MCF 10A (cell line): ENCODE measurements around the gene IRF2BP2. TPM values are rescaled to one million over a fixed set of nuclear protein-coding genes. Genes with fewer than 3 reads are reported as not detected.

Experiments
- BruUV-seq: library from RNA; stranded (reverse); fragments of 400-500 nt; replicated peaks from 2 replicates; lab custom pipeline; 2021; lab: Mats Ljungman, UMichigan
- CTCF ChIA-PET: fragments of 300-600 bp; sonication (Branson Sonifier 250); formaldehyde crosslinking; extraction: SDS; loops from one replicate; lab custom pipeline; 2021; ENCODE audit warnings: antibody characterized with exemption, inconsistent platforms; lab: Yijun Ruan, JAX
- POLR2A ChIA-PET: fragments of 300-600, 350-650 bp; sonication (Branson Sonifier 250); formaldehyde crosslinking; extraction: SDS; loops from one replicate; lab custom pipeline; 2020; ENCODE audit warnings: antibody characterized with exemption, inconsistent platforms; lab: Yijun Ruan, JAX
- DNase-seq: peaks from one replicate; pipeline ENCODE4 v3.0.0-alpha.2; 2018; ENCODE audit not compliant: unreplicated experiment
- H3K27ac Mint-ChIP-seq: one replicate; pipeline ENCODE4 v1.8.0; 2022; ENCODE audit warnings: mild to moderate bottlenecking, low read depth, mixed read lengths; ENCODE audit not compliant: unreplicated experiment
- H3K27me3 Mint-ChIP-seq: one replicate; pipeline ENCODE4 v1.8.0; 2022; ENCODE audit warnings: mixed read lengths; ENCODE audit not compliant: insufficient read depth, unreplicated experiment
- H3K36me3 Mint-ChIP-seq: one replicate; pipeline ENCODE4 v1.8.0; 2022; ENCODE audit warnings: mild to moderate bottlenecking, moderate library complexity, mixed read lengths; ENCODE audit not compliant: insufficient read depth, unreplicated experiment
- H3K4me1 Mint-ChIP-seq: one replicate; pipeline ENCODE4 v1.8.0; 2022; ENCODE audit warnings: mixed read lengths; ENCODE audit not compliant: insufficient read depth, unreplicated experiment
- H3K4me3 Mint-ChIP-seq: one replicate; pipeline ENCODE4 v1.8.0; 2022; ENCODE audit warnings: mild to moderate bottlenecking, moderate library complexity, mixed read lengths; ENCODE audit not compliant: unreplicated experiment
- H3K9me3 Mint-ChIP-seq: one replicate; pipeline ENCODE4 v1.8.0; 2022; ENCODE audit warnings: mixed read lengths; ENCODE audit not compliant: unreplicated experiment
- intact Hi-C: fragments of 100-400 bp; cut with micrococcal nuclease; formaldehyde crosslinking; loops from 2 replicates; pipeline ENCODE4 v1.14.1; 2022
- total RNA-seq: library from RNA; stranded (reverse); gene quantifications from 2 replicates; pipeline ENCODE4 v1.2.3, GENCODE V29; 2022
- TF ChIP-seq, protein P1 (sequence below): fragments of 200-600 bp; IDR thresholded peaks from one replicate; pipeline ENCODE4 v1.8.0; 2022; ENCODE audit warnings: antibody characterized with exemption, mild to moderate bottlenecking; ENCODE audit not compliant: unreplicated experiment

Gene IRF2BP2
- total RNA-seq, 1 experiment from 2014 or later, result 217 TPM

- Mint-ChIP-seq H3K27ac (peak overlapping the region; percentile 78), H3K4me1 (peaks cover 24% of the 10 kb centered on the region), H3K27me3 (no peaks in the 10 kb centered on the region), H3K4me3 (no peak overlapping the region), H3K9me3 (no peaks in the 10 kb centered on the region), H3K36me3 (no peaks in the 10 kb centered on the region)
- no peak for DNase-seq
- intact Hi-C loops, result no loop called here
- no TSS peak for BruUV-seq
- TF ChIP-seq, protein P1, sequence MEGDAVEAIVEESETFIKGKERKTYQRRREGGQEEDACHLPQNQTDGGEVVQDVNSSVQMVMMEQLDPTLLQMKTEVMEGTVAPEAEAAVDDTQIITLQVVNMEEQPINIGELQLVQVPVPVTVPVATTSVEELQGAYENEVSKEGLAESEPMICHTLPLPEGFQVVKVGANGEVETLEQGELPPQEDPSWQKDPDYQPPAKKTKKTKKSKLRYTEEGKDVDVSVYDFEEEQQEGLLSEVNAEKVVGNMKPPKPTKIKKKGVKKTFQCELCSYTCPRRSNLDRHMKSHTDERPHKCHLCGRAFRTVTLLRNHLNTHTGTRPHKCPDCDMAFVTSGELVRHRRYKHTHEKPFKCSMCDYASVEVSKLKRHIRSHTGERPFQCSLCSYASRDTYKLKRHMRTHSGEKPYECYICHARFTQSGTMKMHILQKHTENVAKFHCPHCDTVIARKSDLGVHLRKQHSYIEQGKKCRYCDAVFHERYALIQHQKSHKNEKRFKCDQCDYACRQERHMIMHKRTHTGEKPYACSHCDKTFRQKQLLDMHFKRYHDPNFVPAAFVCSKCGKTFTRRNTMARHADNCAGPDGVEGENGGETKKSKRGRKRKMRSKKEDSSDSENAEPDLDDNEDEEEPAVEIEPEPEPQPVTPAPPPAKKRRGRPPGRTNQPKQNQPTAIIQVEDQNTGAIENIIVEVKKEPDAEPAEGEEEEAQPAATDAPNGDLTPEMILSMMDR, result no peak
- POLR2A ChIA-PET, result interaction anchor here (0.6 to 16.5 kb wide), 19 partner anchors 10 to 1552 kb away, joined by 3 to 307 read pairs (median 5); partner anchors contain the start of gene IRF2BP2
- CTCF ChIA-PET, result interaction anchor here (0.6 to 2.2 kb wide), 9 partner anchors 12 to 1293 kb away, joined by 3 to 10 read pairs (median 4); no protein-coding TSS in a partner anchor
These were observed 22.2 kb upstream of the IRF2BP2 start for GRCh38 chr1:234632225-234632624.

DNA sequence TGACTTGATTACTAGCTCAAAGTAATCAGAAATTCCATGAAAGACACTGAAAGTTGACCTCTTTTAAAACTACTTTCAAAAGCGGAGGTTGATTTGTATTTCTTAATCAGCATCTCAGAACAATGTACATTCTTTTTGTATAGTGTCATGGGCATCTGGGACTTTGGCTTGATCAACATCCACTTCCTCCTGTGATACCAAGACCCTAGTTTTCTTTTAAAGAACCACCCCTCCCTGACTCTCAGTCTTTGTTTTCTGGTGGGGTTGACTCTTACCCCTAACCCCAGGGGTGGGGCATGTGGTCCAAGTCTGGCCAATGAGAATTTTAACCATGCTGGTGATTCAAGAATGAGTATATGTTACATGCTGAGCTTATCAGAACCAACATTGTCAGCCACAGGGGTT is 21.7 kb upstream of the IRF2BP2 start:
- H3K36me3 Mint-ChIP-seq, result no peaks in the 10 kb centered on the region
- intact Hi-C loops, result loop anchor here (1.0 kb wide), 1 partner anchor 18 kb away; no protein-coding TSS in a partner anchor
- CTCF ChIA-PET, result interaction anchor here (0.7 to 1.8 kb wide), 8 partner anchors 9 to 1293 kb away, joined by 3 to 5 read pairs (median 4); no protein-coding TSS in a partner anchor
- POLR2A ChIA-PET, result interaction anchor here (0.6 to 16.5 kb wide), 20 partner anchors 9 to 1552 kb away, joined by 3 to 307 read pairs (median 4); partner anchors contain the start of gene IRF2BP2
- DNase-seq, result peak; percentile 75
- TF ChIP-seq, protein P1, result no peak
- H3K4me1 Mint-ChIP-seq, result peaks cover 27% of the 10 kb centered on the region
- H3K27me3 Mint-ChIP-seq, result no peaks in the 10 kb centered on the region
- no peaks in the 10 kb centered on the region for H3K9me3 Mint-ChIP-seq
- H3K27ac Mint-ChIP-seq, result peak overlapping the region; percentile 78
- BruUV-seq, result no TSS peak
- no peak overlapping the region for H3K4me3 Mint-ChIP-seq

- intact Hi-C loops, result no loop called here
These were observed 19.0 kb upstream of the IRF2BP2 start for GRCh38 chr1:234629026-234629425.

DNA sequence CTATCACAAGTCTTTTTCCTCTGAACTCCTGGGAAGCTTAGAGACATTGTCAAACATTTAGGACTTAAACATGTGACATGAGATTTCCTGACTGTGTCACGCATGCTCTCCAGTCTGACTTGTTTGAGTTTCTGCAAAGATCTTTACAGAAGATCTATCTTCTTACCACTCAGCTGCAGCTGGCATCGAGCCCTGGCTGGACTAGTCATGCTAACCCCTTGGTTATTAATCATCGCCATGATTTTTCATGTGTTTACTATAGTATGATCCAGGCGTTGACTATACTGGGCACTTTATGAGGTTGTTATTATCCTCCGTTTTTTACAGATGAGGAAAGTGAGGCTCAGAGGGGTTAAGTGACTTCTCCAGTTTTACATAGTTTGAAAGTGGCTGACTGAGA is 18.1 kb upstream of the IRF2BP2 start:
- H3K9me3 Mint-ChIP-seq, result no peaks in the 10 kb centered on the region
- no peaks in the 10 kb centered on the region for H3K27me3 Mint-ChIP-seq
- H3K4me1 Mint-ChIP-seq, result peaks cover 32% of the 10 kb centered on the region
- no peak overlapping the region for H3K4me3 Mint-ChIP-seq
- ChIA-PET POLR2A (interaction anchor here (0.6 to 16.5 kb wide), 17 partner anchors 9 to 456 kb away, joined by 3 to 307 read pairs (median 7); partner anchors contain the start of gene IRF2BP2), CTCF (interaction anchor here (0.6 to 2.3 kb wide), 9 partner anchors 9 to 135 kb away, joined by 3 to 7 read pairs (median 3); no protein-coding TSS in a partner anchor)
- intact Hi-C loops, result loop anchor here (1.0 kb wide), 1 partner anchor 15 kb away; no protein-coding TSS in a partner anchor
- peak; percentile 93 for DNase-seq
- H3K27ac Mint-ChIP-seq, result peak overlapping the region; percentile 43
- H3K36me3 Mint-ChIP-seq, result no peaks in the 10 kb centered on the region
- TF ChIP-seq, protein P1, result no peak
- no TSS peak for BruUV-seq

More at GRCh38 chr1:234629026-234629425, 19.0 kb upstream of the IRF2BP2 start:
- BruUV-seq, result no TSS peak
- no peaks in the 10 kb centered on the region for H3K27me3 Mint-ChIP-seq
- TF ChIP-seq, protein P1, result no peak
- peak; percentile 35 for DNase-seq
- H3K4me1 Mint-ChIP-seq, result peaks cover 32% of the 10 kb centered on the region
- H3K9me3 Mint-ChIP-seq, result no peaks in the 10 kb centered on the region
- ChIA-PET CTCF (interaction anchor here (0.7 to 1.5 kb wide), 6 partner anchors 12 to 345 kb away, joined by 3 to 7 read pairs (median 3); no protein-coding TSS in a partner anchor), POLR2A (interaction anchor here (0.6 to 16.5 kb wide), 14 partner anchors 9 to 439 kb away, joined by 3 to 307 read pairs (median 9); partner anchors contain the start of gene IRF2BP2)
- H3K36me3 Mint-ChIP-seq, result no peaks in the 10 kb centered on the region
- H3K27ac Mint-ChIP-seq, result no peak overlapping the region
- H3K4me3 Mint-ChIP-seq, result no peak overlapping the region
